Measurements from ENCODE around the gene PXT1.
"Not testable (repeated sequence)": the region's sequence is repeated elsewhere in the genome, so short reads cannot be mapped to it uniquely, and the experiment has no call there.

Gene PXT1

DNA sequence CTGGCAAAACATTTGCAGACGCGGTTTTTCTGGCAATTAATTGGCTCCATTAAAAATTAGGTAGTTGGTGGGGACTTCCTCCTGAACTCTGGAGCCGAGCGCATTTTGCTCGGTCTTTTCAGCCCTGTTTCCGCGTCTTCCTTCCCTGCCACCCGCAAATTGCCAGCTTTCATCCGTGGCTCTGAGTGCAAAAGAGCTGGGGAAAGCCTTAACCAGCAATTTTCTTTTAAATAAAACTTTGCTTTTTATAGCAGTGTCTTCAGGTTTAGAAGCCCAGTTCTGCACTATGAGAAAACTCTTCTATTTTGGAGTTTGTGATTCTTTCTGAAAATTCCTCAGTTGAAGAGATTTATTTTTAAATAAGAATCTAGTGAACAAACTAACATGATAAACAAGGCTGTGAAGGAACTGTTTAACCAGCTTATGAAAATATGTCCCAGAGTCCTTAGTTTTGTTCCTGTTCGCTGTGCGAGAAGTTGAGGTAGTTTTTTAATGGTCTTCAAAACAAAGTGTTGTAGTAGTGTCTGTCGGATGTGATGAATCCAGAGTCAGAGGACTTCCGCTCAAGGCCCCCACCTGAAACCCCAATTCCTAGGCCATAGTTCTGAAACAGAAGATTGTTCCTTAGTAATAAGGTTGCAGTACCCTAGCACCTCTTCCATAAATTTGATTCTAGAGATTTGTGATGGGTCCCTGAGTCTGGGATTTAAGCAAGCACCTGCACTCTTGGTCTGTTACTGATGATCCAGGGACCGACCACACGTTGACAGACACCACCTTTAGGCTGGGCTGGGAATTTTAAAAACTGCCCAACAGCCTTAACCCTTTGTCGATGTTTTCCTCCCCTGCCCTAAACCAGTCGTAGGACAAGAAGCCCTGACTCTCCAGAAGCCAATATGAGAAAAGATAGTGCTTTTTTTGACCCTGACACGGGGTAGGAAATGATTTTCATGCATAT is 1.1 kb upstream of the PXT1 start:
- DNase-seq (ENCODE audit: low spot score) = peak; percentile 58

DNA sequence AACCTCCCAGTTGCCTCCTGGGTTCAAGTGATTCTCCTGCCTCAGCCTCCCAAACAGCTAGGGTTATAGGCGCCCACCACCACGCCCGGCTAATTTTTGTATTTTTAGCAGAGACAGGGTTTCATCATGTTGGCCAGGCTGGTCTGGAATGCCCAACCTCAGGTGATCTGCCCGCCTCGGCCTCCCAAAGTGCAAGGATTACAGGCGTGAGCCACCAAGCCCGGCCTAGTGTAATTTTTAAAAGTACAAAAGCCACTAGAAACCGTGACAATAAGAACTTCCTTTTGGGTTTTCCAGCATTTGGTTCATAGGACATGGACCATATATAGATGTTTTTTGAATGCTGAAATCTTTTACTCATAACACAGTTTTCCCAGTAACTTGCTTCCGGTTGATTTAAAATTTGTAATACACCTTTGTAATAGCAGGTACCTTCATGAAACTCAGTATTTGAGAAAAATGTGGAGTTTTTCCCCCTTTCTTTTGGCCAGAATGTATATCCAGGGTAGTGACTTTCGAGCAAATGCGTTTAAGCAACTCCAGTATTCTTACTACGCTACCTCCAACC is 467 bp downstream of the PXT1 start:
- DNase-seq (ENCODE audit: low spot score) = no peak

DNA sequence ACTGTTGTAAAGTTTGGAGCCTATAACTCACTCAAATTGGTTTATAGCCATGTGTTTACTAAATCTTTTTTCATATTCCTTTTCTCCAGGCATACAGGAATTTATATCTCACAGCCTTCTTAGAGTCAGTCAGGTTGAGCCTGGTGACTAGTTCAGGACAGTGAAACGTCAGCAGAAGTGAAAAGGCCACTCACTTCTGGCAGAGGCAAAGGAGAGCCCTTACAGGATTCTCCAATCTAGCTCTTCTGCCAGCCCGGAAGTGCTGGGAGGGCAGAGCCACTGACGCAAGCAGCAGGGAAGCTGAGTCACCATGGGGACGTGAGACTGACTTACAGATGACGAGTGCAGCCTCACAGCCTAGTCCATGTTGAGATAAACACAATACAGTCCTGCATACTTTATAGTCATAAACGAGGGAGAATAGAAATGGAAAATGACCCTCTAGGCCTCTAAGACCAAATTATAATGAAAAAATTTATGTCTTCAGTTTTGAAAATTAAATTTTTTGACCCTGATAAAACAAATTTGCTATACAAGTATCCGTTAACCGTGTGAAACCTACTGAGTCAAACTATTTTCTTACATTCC is 1.3 kb downstream of the PXT1 start:
- DNase-seq (ENCODE audit: low spot score) = peak; percentile 83

DNA sequence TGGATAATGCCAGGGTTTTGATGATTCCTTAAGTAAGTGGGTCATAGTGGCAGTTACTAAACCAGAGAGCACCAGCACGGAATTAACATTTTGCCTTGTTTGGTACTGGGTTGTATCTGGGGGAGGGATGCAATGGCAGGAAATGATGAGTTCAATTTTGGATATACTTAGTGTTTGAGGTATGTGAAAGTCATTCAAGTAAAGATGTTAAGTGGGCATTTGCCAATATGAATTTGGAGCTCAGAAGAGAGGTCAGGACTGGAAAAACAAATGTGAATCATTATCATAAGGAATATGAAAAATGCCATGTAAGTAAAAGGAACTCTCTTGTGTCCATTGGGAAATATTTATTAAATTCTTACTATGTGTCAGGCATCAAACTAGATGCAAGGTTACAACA is 6.2 kb downstream of the PXT1 start:
- no peak for DNase-seq (ENCODE audit: low spot score)

DNA sequence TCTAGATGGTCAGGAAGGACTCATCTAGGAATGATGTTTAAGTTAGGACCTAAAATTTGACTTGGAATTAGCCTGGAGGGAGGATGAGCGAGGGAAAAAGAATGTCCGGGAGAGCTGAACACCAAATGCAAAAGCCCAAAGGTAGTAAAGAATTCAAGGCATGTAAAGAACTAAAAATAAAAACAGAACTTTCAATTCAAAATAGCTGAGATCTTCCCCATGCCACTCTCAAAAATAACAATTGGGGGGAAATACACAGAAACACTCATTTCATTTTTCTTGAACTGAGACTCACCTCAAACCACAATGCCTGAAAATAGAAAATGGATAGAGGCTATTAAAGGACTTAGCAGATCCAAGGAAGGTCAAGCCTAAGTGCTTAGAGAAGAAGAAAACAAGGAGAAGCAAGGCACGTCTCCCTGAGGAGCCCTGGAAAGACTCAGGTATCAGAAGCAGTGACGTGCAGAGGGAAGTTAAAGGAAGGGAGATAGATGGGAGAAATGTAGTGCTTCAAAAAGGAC is 10.4 kb downstream of the PXT1 start:
- DNase-seq (ENCODE audit: low spot score) = no peak

DNA sequence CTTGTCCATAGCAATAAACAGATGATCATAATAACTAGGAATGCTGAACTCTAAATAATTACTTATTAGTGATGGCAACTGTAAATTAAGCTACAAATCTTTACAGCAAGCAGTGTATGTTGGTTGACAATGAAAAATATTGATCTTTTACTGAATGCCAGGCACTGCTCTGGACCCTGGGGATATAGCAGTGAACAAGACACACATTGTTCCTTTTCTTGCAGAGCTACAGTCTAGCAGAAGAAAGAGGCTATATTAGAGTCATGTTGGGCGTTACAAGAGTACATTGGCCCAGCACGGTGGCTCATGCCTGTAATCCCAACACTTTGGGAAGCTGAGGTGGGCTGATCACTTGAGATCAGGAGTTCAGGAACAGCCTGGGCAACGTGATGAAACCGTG is 11.5 kb downstream of the PXT1 start:
- DNase-seq (ENCODE audit: low spot score) = no peak

DNA sequence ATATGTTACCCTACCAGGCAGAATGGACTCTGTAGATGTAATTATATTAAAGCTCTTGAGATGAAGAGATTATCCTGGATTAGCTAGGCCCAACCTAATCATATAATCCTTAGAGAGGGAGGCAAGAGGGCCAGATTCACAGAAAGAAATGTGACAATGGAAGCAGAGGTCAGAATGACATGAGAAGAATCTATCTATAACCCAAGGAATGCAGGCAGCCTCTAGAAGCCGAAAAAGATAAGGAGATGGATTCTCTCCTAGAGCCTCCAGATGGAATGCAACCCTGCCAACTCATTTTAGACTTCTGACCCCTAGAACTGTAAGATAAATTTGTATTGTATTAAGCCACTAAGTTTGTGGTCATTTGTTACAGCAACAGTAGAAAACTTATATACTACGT is 12.3 kb downstream of the PXT1 start:
- DNase-seq (ENCODE audit: low spot score) = no peak

DNA sequence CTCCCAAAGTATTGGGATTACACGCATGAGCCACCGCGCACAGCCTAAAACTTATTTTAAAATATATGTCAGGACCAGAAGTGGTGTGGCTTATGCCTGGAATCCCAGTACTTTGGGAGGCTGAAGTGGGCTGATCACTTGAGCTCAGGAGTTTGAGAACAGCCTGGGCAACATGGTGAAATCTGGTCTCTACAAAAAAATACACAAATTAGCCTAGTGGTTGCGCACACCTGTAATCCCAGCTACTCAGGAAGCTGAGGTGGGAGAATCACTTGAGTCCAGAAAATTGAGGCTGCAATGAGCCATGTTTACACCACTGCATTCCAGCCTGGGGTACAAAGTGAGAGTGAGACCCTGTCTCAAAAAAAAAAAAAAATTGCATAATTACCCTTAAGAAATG is 13.7 kb downstream of the PXT1 start:
- no peak for DNase-seq (ENCODE audit: low spot score)

DNA sequence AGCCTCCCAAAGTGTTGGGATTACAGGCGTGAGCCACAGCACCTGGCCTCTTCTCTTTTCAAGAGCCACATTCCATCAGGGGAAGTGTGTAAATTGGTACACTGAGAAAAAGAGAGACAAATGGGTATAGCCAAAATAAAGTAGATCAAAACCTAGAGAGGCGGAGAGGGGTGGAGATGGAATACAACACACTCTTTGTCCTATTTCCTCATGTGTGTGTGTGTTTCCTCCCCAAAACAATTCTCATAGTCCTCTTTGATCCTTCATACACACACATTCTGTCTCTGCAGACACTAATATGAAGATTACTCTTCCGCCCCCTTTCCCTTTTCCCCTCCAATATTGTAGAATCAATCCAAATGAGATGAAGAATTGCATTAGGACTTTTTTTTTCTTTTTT is 16.0 kb downstream of the PXT1 start:
- DNase-seq (ENCODE audit: low spot score) = no peak

DNA sequence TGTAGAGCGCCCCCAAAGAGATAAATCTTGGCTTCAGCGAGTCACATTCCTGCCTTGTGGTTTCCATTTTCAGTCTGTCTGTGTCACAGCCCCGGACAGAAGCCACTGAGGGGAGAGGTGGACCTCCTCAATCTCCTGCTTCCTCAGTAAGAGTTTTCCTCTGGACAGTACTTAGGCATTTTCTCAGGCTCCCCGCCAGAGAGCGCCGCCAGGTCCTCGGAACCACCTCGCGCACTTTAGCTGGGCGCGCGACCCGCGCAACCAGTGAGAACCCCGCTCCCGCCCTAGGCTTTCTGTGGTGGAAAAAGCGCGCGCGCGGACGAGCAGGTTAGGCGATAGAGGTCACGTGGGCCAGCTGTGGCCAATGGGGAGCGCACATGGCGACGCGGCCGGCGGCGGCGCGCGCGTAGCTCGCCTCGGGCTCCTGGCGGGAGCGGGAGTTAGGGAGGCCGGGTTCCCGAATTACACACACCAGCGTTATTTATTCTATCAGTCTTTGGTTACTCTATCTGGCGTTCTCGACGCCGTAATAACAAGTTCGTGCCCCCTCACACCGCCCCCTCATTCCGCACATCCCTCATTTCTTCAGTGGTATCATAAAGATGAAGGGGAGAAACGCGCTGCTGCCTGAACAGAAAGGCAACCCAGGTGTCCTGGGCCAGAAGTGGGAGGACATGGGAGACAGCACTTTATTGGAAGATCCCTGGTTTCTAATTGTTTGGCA is 19.4 kb downstream of the PXT1 start:
- peak; percentile 98 for DNase-seq (ENCODE audit: low spot score)

DNA sequence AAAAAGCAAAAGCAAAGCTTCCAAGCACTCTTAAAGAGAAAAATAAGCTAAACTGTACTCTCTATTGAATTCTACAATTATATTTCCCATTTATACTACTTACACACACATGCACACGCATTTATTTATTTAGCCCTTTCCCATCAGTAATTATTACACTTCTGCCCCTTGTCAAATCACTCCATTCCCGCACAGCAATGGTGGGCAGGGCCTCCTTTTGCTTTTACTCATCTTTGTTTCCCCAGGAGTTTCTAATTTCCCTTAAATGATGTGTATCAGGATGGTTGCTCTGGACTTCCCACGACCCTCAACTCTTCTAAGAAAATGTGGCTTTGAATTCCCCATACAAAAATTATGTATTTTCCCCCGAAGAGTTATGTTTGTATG is 19.9 kb downstream of the PXT1 start:
- DNase-seq (ENCODE audit: low spot score) = no peak

DNA sequence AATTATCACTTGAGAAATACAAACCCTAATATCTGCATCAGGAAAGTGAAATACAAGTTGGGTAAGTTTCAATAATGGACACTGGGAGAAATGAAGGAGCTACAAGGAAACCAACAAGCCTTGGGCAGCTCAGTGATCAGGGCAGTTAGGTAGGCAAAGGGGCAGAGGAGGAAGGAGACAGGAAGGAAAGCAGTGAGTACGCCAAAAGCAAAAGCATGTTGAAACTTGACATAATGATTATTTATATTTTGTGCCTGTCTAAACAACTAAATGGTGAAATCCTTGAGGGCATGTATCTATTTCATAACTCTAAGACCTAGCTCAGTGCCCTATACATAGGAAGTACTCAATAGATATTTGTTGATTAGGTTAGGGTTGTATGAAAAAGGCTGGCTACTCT is 23.3 kb downstream of the PXT1 start:
- no peak for DNase-seq (ENCODE audit: low spot score)

DNA sequence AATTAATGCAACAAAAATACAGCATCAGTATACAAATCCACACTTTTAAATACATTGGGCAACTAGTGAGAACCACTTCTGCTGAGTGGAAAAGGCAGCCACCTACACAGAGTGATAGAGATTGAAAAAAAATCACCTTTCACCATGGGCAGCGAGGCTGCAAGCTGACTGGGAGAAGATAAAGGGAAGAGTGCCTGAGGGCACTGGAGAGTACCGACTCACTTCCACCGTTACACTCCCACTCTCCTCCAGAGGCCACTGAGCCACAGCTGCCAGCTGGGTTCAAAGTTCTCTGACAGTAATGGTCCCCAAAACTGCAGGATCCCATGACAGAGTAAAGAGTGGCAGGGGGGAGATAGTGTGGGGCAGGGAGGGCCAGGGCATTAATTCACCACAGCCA is 24.1 kb downstream of the PXT1 start:
- DNase-seq (ENCODE audit: low spot score) = no peak

DNA sequence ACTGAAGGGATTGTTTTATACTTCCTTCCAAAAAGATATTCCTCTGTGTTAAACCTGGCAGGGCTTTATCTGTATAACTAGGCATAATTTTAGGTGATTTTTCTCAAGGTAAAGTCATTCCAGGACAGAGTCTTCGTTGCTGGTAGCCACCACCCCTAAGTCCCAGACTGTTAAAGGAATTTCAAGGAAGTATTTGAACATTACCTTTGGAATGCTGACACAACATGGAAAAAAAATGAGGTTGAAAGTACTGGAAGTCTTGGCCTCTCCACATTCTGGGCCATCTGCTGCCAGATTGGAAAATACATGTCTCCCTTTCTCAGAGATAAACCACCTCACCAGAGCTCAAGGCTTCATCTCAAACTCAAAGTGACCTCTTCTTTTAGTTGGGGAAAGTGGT is 28.2 kb downstream of the PXT1 start:
- no peak for DNase-seq (ENCODE audit: low spot score)

DNA sequence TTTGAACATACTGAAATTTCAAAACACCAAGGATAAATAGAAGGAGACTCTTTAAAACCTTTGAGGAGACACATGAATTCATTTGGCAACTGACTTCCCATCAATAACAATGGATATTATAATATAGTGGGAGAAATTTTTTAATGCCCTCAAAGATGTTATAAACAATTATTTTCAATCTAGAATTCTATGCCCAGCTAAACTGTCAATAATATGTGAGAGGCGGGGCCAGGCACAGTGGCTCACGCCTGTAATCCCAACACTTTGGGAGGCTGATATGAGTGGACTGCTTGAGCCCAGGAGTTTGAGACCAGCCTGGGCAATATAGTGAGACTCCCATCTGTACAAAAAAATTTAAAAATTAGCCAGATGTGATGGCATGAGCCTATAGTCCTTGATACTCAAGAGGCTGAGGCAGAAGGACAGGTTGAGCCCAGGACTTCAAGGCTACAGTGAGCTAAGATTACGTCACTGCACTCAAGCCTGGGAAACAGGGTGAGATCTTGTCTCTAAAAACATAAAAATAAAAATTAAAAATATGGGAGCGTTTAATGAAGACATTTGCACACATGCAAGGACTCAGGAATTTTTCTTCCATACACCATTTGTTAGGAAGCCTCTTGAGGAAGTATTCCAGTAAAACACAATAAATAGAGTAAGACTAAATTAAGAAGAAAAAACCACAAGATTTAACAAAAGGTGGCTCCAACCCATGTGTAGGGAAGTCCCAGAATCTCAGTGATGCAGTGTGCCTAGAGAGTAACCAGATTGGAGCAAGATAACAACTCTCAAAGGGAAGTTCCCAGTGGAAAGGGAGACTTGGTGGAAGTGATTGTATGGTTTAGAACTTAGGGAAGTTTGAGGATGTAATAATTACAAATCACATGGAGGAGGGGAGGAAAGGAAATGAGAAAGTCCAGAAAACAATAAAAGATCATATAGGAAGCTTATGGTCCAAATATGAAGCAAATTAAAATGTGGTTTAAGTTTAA is 28.9 kb downstream of the PXT1 start:
- DNase-seq (ENCODE audit: low spot score) = no peak

DNA sequence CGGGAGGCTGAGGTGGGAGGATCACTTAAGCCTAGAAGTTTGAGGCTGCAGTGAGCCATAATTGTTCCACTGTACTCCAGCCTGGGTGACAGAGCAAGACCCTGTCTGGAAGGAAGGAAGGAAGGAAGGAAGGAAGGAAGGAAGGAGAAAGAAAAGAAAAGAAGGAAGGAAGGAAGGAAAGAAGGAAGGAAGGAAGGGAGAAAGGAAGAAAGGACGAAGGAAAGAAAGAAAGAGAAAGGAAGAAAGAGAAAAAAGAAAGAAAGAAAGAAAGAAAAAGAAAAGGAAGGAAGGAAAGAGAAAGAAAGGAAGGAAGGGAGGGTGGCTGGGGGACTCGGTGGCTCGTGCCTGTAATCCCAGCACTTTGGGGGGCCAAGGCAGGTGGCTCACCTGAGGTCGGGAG is 32.9 kb downstream of the PXT1 start:
- DNase-seq (ENCODE audit: low spot score) = not testable (repeated sequence)

DNA sequence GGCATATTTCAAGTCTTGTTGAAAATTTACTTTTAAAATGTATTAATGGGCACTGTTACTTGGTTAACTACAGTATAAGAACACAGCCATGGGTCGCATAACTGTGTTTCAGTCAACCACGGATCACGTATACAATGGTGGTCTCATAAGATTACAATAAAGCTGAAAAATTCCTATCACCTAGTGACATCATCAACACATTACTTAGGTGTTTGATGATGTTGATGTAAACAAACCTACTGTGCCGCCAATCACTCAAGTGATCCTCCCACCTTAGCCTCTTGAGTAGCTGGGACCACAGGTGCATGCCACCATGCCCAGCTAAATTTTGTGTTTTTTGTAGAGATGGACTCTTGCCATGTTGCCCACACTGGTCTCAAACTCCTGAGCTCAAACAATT is 38.5 kb downstream of the PXT1 start:
- DNase-seq (ENCODE audit: low spot score) = no peak

DNA sequence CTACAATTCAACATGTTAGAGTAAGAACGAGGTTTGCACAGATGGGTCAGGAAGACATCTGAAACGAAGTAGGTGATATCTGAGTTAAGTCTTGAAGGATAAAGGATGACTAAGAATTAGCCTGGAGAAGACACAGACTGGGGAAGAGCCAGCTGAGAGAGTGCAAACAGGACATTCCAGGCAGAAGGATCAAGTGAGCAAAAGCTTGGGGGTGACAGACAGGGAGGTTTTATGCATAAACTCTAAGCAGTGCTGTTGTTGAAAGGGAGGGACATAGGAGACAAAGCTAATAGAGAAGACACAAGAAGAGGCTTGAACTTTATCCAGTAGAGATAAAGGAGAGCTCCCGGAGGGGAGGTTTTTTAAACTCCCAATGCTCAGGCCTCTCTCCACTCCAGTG is 40.2 kb downstream of the PXT1 start:
- DNase-seq (ENCODE audit: low spot score) = no peak

DNA sequence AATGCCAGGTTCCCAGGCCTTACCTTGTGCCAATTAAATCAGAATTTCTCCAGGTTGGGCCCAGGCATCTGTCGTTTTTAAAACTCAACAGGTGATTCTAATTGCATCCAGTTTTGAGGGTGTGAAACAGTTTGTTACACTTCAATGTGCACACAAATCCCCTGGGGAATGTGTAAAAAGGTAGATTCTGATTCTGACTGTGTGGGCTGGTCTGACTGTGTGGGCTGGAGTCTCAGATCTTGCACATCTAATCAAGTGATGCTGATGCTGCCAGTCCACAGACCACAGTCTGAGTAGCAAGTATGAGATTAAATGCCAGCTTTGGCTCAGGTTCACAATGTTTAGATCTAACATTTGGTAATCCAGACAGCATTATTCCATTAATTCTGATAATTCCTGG is 42.7 kb downstream of the PXT1 start:
- no peak for DNase-seq (ENCODE audit: low spot score)

DNA sequence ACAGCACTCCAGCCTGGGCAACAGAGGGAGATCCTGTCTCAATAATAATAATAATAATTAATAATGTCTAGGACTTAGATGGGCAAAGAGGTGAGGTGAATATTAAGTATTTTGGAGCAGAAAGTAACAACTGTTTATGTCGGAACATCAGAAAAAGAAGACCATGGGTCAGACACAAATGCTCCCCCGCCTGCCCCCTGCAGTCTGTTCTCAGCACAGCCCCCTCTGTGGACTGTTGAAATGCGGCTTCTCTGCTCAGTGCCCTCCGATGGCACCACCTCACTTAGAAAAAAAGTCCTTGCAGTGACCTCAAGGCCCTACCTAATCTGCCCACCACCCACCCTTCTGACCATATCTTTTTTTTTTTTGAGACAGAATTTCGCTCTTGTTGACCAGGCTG is 50.0 kb downstream of the PXT1 start:
- DNase-seq (ENCODE audit: low spot score) = no peak

DNA sequence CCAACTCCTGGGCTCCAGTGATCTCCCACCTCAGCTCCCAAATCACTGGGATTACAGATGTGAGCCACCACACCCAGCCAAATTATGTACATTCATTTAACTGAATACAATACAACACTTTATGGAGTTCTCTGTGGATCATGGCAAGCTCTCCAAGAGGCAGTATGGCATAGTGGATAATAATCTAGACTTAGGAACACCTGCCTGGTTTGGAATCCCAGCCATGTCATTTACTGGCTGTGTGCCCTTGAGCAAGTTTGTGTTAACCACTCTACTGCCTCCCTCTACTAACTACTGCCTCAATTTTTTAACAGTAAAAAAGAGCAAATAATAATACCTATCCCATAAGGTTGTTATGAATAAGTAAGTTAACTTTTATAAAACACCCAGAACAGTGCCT is 53.3 kb downstream of the PXT1 start:
- DNase-seq (ENCODE audit: low spot score) = no peak
